Erythroblast (primary cell): ENCODE data around the gene MYO1B.

ENCODE experiments used
- GATA1 ChIP-seq: IDR thresholded peaks from 2 replicates; pipeline ENCODE4 v1.6.1; 2011; ENCODE audit warnings: low read depth, mild to moderate bottlenecking, control low read depth, low read length, moderate library complexity
- POLR2A ChIP-seq: IDR thresholded peaks from 2 replicates; pipeline ENCODE4 v1.6.1; 2011; ENCODE audit warnings: mild to moderate bottlenecking, low read length

- TF ChIP-seq POLR2A, result no peak
- no peak for TF ChIP-seq GATA1
These were observed 84.6 kb downstream of the MYO1B start for GRCh38 chr2:191329841-191330240.
